Gastroesophageal sphincter (tissue), 4 donors: ENCODE measurements around the gene SNED1. TPM values are rescaled to one million over a fixed set of nuclear protein-coding genes. Genes with fewer than 3 reads are reported as not detected.

Source experiments
- ATAC-seq: fragments of 150-250 bp; one replicate; pipeline ENCODE4 v1.9.1; 2016; ENCODE audit warnings: mild to moderate bottlenecking, moderate library complexity
- H3K27ac ChIP-seq, 4 donors: fragments of 200-600 bp; sonication (generic) in 3 of 4; 1 replicate in 3 of 4; 2 replicates in 1 of 4; pipeline ENCODE4 v1.5.1; 2016 to 2019
- H3K27me3 ChIP-seq: fragments of 200-600 bp; sonication (generic); one replicate; pipeline ENCODE4 v1.5.1; 2019
- H3K36me3 ChIP-seq, 2 donors: fragments of 200-600 bp; sonication (generic); one replicate each; pipeline ENCODE4 v1.5.1; 2019; ENCODE audit warnings: control low read depth in 1 of 2
- H3K4me1 ChIP-seq, 3 donors: fragments of 200-600 bp; sonication (generic); 1 replicate in 2 of 3; 2 replicates in 1 of 3; pipeline ENCODE4 v1.5.1; 2016 to 2019; ENCODE audit warnings: control low read depth in 2 of 3
- H3K4me3 ChIP-seq, 2 donors: fragments of 200-600 bp; sonication (generic); one replicate each; pipeline ENCODE4 v1.5.1; 2019; ENCODE audit warnings: mild to moderate bottlenecking in 1 of 2, moderate library complexity in 1 of 2
- H3K9me3 ChIP-seq, 3 donors: fragments of 200-600 bp; sonication (generic); one replicate each; pipeline ENCODE4 v1.5.1; 2017 to 2019; ENCODE audit warnings: control low read depth in 2 of 3
- EP300 ChIP-seq: sonication (generic); formaldehyde crosslinking; IDR thresholded peaks from one replicate; pipeline ENCODE4 v1.6.1; 2017; ENCODE audit warnings: antibody characterized with exemption, mild to moderate bottlenecking
- POLR2A ChIP-seq, 2 donors: fragments of 450-650 bp; IDR thresholded peaks; one replicate each; pipeline ENCODE4 v1.6.1; 2017; ENCODE audit warnings: antibody characterized with exemption in 2 of 2, mild to moderate bottlenecking in 2 of 2, moderate library complexity in 1 of 2
- POLR2AphosphoS5 ChIP-seq: sonication (generic); formaldehyde crosslinking; IDR thresholded peaks from one replicate; pipeline ENCODE4 v1.6.1; 2017; ENCODE audit warnings: antibody characterized with exemption
- WGBS, 2 donors: methylation state at CpG; one replicate each; pipeline ENCODE4 v1.1.5; 2018; ENCODE audit warnings: low coverage in 1 of 2; 5-methylcytosine and 5-hydroxymethylcytosine counted together
- total RNA-seq, 4 donors: library from RNA; depleted of rRNA; stranded (reverse); fragments of >200 nt; gene quantifications; one replicate each; pipeline ENCODE4 v1.1.0, GENCODE V29; 2016
- TF ChIP-seq, protein P1 (sequence below), 4 experiments: fragments of 200-600 bp in 2 of 4; fragments of 450-650 bp in 2 of 4; sonication (generic) in 1 of 4; IDR thresholded peaks; one replicate each; pipeline ENCODE4 v1.5.1; 2017 to 2019; ENCODE audit warnings: antibody characterized with exemption in 4 of 4, mild to moderate bottlenecking in 2 of 4, moderate library complexity in 2 of 4

Gene SNED1
- total RNA-seq, 4 donors from 2014 or later, result 8.3 to 29.9 (median 14.6) TPM

DNA sequence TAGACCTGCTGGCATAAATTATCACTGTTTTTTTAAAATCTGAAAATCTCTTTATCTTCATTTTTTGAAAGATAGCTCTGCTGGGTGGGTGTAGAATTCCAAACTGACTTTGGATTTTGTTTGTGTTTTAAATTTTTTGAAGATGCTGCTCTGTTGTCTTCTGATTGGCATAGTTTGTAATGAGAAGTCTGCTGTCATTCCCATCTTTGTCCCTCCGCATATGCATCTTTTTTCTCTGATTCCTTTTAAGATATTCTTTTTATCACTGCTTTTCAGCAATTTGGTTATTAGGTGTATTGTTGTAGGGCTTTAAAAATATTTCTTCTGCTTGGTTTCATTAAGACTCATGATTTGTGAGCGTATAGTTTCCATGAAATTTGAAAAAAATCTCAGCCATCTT is 7.2 kb downstream of the SNED1 start:
- Histone ChIP-seq H3K27me3 (no peaks in the 10 kb centered on the region), H3K9me3 (peaks cover 0 to 34% (median 0%) of the 10 kb centered on the region in 3 donors), H3K36me3 (peaks cover 0 to 23% of the 10 kb centered on the region in 2 donors), H3K27ac (no peak overlapping the region), H3K4me1 (peaks cover 0 to 27% (median 12%) of the 10 kb centered on the region in 3 donors), H3K4me3 (no peak overlapping the region)
- 89 to 100% methylated on average over 2 of the region's 2 CpGs for WGBS, 2 donors
- no peak for ATAC-seq
- TF ChIP-seq, protein P1, sequence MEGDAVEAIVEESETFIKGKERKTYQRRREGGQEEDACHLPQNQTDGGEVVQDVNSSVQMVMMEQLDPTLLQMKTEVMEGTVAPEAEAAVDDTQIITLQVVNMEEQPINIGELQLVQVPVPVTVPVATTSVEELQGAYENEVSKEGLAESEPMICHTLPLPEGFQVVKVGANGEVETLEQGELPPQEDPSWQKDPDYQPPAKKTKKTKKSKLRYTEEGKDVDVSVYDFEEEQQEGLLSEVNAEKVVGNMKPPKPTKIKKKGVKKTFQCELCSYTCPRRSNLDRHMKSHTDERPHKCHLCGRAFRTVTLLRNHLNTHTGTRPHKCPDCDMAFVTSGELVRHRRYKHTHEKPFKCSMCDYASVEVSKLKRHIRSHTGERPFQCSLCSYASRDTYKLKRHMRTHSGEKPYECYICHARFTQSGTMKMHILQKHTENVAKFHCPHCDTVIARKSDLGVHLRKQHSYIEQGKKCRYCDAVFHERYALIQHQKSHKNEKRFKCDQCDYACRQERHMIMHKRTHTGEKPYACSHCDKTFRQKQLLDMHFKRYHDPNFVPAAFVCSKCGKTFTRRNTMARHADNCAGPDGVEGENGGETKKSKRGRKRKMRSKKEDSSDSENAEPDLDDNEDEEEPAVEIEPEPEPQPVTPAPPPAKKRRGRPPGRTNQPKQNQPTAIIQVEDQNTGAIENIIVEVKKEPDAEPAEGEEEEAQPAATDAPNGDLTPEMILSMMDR (IDR thresholded peaks at IDR 0.05), result no peak
- TF ChIP-seq POLR2A (IDR thresholded peaks at IDR 0.05), result no peak
- no peak for TF ChIP-seq EP300
- no peak for TF ChIP-seq POLR2AphosphoS5

- Histone ChIP-seq H3K27ac (no peak overlapping the region), H3K4me1 (peaks cover 0 to 29% (median 14%) of the 10 kb centered on the region in 3 donors), H3K36me3 (peaks cover 0 to 17% of the 10 kb centered on the region in 2 donors), H3K9me3 (peaks cover 0 to 34% (median 0%) of the 10 kb centered on the region in 3 donors), H3K27me3 (no peaks in the 10 kb centered on the region), H3K4me3 (no peak overlapping the region)
- WGBS, 2 donors, result 52 to 76% methylated on average over 2 to 3 of the region's 3 CpGs
- TF ChIP-seq POLR2AphosphoS5 (no peak), EP300 (no peak), POLR2A (IDR thresholded peaks at IDR 0.05) (no peak)
- TF ChIP-seq, protein P1 (IDR thresholded peaks at IDR 0.05), result no peak
- ATAC-seq, result no peak
These were observed 8.0 kb downstream of the SNED1 start for GRCh38 chr2:241006412-241006811.

DNA sequence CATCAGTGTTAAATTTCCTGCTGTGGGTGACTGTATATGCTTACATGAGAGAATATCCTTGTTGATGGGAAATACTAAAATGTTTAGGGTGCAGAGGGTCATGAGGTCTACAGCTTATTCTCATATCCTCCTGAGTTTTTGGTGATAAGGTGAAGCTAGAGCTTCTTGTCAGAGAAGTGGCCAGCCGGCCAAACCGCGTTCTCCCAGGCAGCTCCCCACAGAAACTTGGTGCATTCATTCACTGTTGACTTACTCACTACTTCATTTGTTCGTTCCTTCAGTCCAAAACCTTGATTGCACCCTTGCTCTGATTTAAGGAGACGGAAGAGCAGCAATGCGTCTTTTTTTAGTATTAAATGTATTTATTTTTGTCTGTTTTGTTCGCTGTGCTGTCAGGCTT is 8.7 kb downstream of the SNED1 start:
- H3K9me3 ChIP-seq, result peaks cover 0 to 34% (median 0%) of the 10 kb centered on the region in 3 donors
- TF ChIP-seq POLR2AphosphoS5 (no peak), POLR2A (IDR thresholded peaks at IDR 0.05) (no peak), EP300 (no peak)
- TF ChIP-seq, protein P1 (IDR thresholded peaks at IDR 0.05), result no peak
- ATAC-seq, result no peak
- H3K27me3 ChIP-seq, result no peaks in the 10 kb centered on the region
- H3K27ac ChIP-seq, result no peak overlapping the region
- WGBS, 2 donors, result 87 to 95% methylated on average over 7 of the region's 7 CpGs
- H3K4me1 ChIP-seq, result peaks cover 0 to 29% (median 14%) of the 10 kb centered on the region in 3 donors
- H3K4me3 ChIP-seq, result no peak overlapping the region
- H3K36me3 ChIP-seq, result peaks cover 0 to 16% of the 10 kb centered on the region in 2 donors

- no peak overlapping the region for H3K4me3 ChIP-seq
- peaks cover 0 to 29% (median 14%) of the 10 kb centered on the region in 3 donors for H3K4me1 ChIP-seq
- WGBS, 2 donors, result 71% methylated on average over 4 of the region's 20 CpGs; no CpG with 5 or more reads in 1 of the 2 donors
- H3K9me3 ChIP-seq, result peaks cover 0 to 28% (median 0%) of the 10 kb centered on the region in 3 donors
- H3K36me3 ChIP-seq, result peaks cover 0 to 10% of the 10 kb centered on the region in 2 donors
- no peak for TF ChIP-seq POLR2AphosphoS5
- TF ChIP-seq EP300, result no peak
- TF ChIP-seq POLR2A (IDR thresholded peaks at IDR 0.05), result no peak
- TF ChIP-seq, protein P1 (IDR thresholded peaks at IDR 0.05), result no peak
- no peak overlapping the region for H3K27ac ChIP-seq
- no peaks in the 10 kb centered on the region for H3K27me3 ChIP-seq
- ATAC-seq, result no peak
These were observed 9.7 kb downstream of the SNED1 start for GRCh38 chr2:241007880-241008710.
